Activated naive CD4-positive, alpha-beta T cell treated with anti-CD3 and anti-CD28 coated beads for 36 hours (primary cell): ENCODE results near the gene POLR2L. TPM values are rescaled to one million over a fixed set of nuclear protein-coding genes. Genes with fewer than 3 reads are reported as not detected.

ENCODE experiments used
- CTCF ChIA-PET: fragments of 350-600 bp; sonication (Branson Sonifier 250); formaldehyde crosslinking; loops from one replicate; lab custom pipeline; 2021; ENCODE audit warnings: antibody characterized with exemption; lab: Charles Lee
- DNase-seq: peaks from one replicate; pipeline ENCODE4 v3.0.0-alpha.2; 2020
- H3K27ac Mint-ChIP-seq: one replicate; pipeline ENCODE4 v1.8.0; 2021; ENCODE audit warnings: mild to moderate bottlenecking, mixed read lengths
- H3K27me3 Mint-ChIP-seq: one replicate; pipeline ENCODE4 v1.8.0; 2021; ENCODE audit warnings: low read depth, mixed read lengths
- H3K36me3 Mint-ChIP-seq: one replicate; pipeline ENCODE4 v1.8.0; 2021; ENCODE audit warnings: low read depth, mixed read lengths
- H3K4me1 Mint-ChIP-seq: one replicate; pipeline ENCODE4 v1.8.0; 2021; ENCODE audit warnings: low read depth, mixed read lengths
- H3K4me3 Mint-ChIP-seq: one replicate; pipeline ENCODE4 v1.8.0; 2021; ENCODE audit warnings: mild to moderate bottlenecking, moderate library complexity, mixed read lengths
- H3K9me3 Mint-ChIP-seq: one replicate; pipeline ENCODE4 v1.8.0; 2021; ENCODE audit warnings: mixed read lengths
- intact Hi-C: fragments of 100-400 bp; cut with micrococcal nuclease; formaldehyde crosslinking; loops from one replicate; pipeline ENCODE4 v1.15.1; 2023
- total RNA-seq, 2 experiments: library from RNA; stranded (reverse); gene quantifications; one replicate each; pipeline ENCODE4 v1.2.3, GENCODE V29; 2021

POLR2L gene
- total RNA-seq, 2 experiments from 2014 or later = 68.1 to 68.2 TPM

DNA sequence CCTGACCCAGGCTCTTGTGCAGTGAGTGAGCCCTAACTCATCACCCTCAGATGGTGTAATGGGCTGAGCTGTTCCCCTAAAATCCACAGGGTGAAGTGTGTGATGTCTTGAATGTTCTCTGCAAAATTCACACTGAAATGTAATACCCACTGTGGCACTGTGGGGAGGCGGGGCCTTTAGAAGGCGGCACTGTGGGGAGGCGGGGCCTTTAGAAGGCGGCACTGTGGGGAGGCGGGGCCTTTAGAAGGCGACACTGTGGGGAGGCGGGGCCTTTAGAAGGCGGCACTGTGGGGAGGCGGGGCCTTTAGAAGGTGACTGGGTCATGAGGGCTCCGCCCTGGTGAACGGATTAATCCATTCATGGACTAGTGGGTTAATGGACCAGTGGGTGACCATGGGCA, 35.2 kb upstream of the POLR2L start:
- intact Hi-C loops = no loop called here
- H3K27me3 Mint-ChIP-seq = no peaks in the 10 kb centered on the region
- H3K27ac Mint-ChIP-seq = no peak overlapping the region
- CTCF ChIA-PET = no interaction called here
- H3K4me1 Mint-ChIP-seq = no peaks in the 10 kb centered on the region
- no peak overlapping the region for H3K4me3 Mint-ChIP-seq
- peaks cover 22% of the 10 kb centered on the region for H3K36me3 Mint-ChIP-seq
- no peaks in the 10 kb centered on the region for H3K9me3 Mint-ChIP-seq
- DNase-seq = no peak

- no peak overlapping the region for H3K27ac Mint-ChIP-seq
- intact Hi-C loops = no loop called here
- H3K4me3 Mint-ChIP-seq = no peak overlapping the region
- DNase-seq = no peak
- CTCF ChIA-PET = no interaction called here
- H3K9me3 Mint-ChIP-seq = no peaks in the 10 kb centered on the region
- H3K4me1 Mint-ChIP-seq = no peaks in the 10 kb centered on the region
- peaks cover 18% of the 10 kb centered on the region for H3K36me3 Mint-ChIP-seq
- H3K27me3 Mint-ChIP-seq = no peaks in the 10 kb centered on the region
Measured at GRCh38 chr11:876545-876944, 34.2 kb upstream of the POLR2L start.

DNA sequence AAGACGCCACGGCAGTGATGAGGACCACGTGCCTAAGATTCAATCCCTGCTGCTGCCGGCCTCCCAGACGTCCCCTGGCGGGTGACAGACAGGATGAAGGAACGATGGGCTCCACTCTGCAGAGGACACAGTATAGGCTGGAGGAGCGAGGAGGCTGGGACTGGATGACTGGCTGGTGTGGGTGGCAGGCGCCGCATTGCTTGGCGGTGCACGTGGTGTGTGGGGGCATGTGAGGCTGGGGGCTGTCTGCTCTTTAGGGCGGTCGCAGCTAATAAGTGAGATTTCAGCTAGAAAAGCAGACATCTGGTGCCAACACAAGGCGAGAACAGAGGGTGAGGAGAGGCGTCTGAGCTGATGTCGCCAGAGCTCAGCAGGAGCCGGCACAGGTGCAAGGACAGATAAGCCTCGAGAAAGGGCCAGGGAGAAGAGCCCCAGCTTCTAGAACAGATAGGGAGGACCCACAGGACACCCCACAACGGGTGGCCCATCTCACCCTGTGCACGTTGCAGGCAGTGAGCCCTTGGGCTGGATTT, 33.5 kb upstream of the POLR2L start:
- Mint-ChIP-seq H3K4me1 (no peaks in the 10 kb centered on the region), H3K9me3 (no peaks in the 10 kb centered on the region), H3K4me3 (no peak overlapping the region), H3K27me3 (no peaks in the 10 kb centered on the region), H3K27ac (no peak overlapping the region), H3K36me3 (peaks cover 18% of the 10 kb centered on the region)
- CTCF ChIA-PET = no interaction called here
- intact Hi-C loops = no loop called here
- no peak for DNase-seq

GRCh38 chr11:875203-875602, 32.9 kb upstream of the POLR2L start:
- intact Hi-C loops = no loop called here
- Mint-ChIP-seq H3K9me3 (no peaks in the 10 kb centered on the region), H3K27ac (no peak overlapping the region), H3K27me3 (no peaks in the 10 kb centered on the region), H3K36me3 (peaks cover 15% of the 10 kb centered on the region), H3K4me3 (no peak overlapping the region), H3K4me1 (no peaks in the 10 kb centered on the region)
- CTCF ChIA-PET = no interaction called here
- DNase-seq = no peak

DNA sequence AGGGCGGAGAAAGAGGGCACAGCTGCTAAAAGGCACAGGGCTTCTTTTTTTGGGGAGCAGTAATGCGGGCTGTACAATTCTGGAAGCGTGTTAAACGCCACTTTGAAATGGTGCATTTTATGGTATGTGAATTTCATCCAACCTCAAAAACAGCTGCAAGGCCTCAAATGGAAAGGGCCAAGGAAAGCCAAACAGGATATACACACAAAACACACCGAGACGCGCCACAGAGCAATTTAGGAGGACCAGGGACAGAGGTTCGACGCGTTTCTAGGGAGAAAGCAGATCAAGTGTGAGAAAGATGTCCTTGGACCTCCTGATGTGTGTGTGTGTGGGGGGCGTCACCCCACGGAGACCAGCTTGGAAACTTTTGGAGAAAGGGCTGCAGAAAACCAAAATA, 31.4 kb upstream of the POLR2L start:
- CTCF ChIA-PET = no interaction called here

DNA sequence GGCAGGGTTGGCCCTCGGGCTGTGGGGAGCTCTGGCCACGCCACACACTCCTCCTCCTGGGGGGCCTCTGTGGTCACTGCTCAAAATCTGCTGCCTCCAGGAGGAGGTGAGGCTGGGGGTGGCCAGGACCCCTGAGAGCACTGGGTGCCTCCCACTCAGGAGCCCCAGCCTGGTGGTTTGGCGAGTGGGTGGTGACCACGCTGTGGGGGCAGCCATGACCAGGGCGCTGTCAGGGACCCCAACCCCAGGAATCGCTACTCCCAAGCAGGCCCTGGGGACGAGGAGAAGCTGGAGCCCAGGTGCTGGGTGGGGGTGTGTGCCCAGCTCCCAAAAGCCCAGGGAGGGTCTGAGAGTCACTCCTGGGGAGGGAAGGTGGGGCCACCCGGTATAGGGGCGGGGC, 30.5 kb upstream of the POLR2L start:
- H3K9me3 Mint-ChIP-seq = no peaks in the 10 kb centered on the region
- H3K27ac Mint-ChIP-seq = no peak overlapping the region
- no peaks in the 10 kb centered on the region for H3K27me3 Mint-ChIP-seq
- no peak for DNase-seq
- H3K4me3 Mint-ChIP-seq = no peak overlapping the region
- peaks cover 11% of the 10 kb centered on the region for H3K36me3 Mint-ChIP-seq
- intact Hi-C loops = no loop called here
- CTCF ChIA-PET = no interaction called here
- H3K4me1 Mint-ChIP-seq = no peaks in the 10 kb centered on the region

More for the DNA sequence above, 31.4 kb upstream of the POLR2L start:
- no peaks in the 10 kb centered on the region for H3K4me1 Mint-ChIP-seq
- no peaks in the 10 kb centered on the region for H3K27me3 Mint-ChIP-seq
- peaks cover 12% of the 10 kb centered on the region for H3K36me3 Mint-ChIP-seq
- H3K4me3 Mint-ChIP-seq = no peak overlapping the region
- no peak for DNase-seq
- H3K27ac Mint-ChIP-seq = no peak overlapping the region
- intact Hi-C loops = no loop called here
- no peaks in the 10 kb centered on the region for H3K9me3 Mint-ChIP-seq

DNA sequence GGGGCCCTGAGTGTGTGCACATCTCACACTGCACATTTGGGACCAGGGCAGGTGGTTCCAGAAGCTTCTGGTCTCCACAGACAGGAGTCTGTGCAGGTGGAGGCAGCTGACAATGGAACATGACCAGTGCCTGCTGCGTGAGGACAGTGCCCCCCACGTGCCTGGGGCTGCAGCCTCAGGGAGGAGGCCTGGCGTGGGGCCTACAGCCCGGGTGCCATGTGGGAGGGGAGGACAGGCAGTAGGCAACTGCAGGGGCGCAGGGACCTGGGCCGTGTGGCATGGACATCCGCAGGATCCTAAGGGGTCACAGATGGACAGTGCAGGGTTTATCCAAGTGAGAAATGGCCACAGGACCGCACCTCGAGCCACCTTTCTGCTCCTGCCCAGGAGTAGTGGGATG, 29.1 kb upstream of the POLR2L start:
- H3K4me1 Mint-ChIP-seq = no peaks in the 10 kb centered on the region

GRCh38 chr11:870418-870817, 28.1 kb upstream of the POLR2L start:
- no peak for DNase-seq
- H3K4me3 Mint-ChIP-seq = no peak overlapping the region
- CTCF ChIA-PET = no interaction called here
- intact Hi-C loops = no loop called here
- H3K36me3 Mint-ChIP-seq = peaks cover 6% of the 10 kb centered on the region
- no peaks in the 10 kb centered on the region for H3K27me3 Mint-ChIP-seq
- no peaks in the 10 kb centered on the region for H3K4me1 Mint-ChIP-seq
- H3K9me3 Mint-ChIP-seq = no peaks in the 10 kb centered on the region
- H3K27ac Mint-ChIP-seq = no peak overlapping the region

More for the DNA sequence above, 29.1 kb upstream of the POLR2L start:
- CTCF ChIA-PET = no interaction called here
- DNase-seq = no peak
- intact Hi-C loops = no loop called here
- no peak overlapping the region for H3K4me3 Mint-ChIP-seq
- no peaks in the 10 kb centered on the region for H3K27me3 Mint-ChIP-seq
- no peaks in the 10 kb centered on the region for H3K9me3 Mint-ChIP-seq
- H3K27ac Mint-ChIP-seq = no peak overlapping the region
- peaks cover 10% of the 10 kb centered on the region for H3K36me3 Mint-ChIP-seq

DNA sequence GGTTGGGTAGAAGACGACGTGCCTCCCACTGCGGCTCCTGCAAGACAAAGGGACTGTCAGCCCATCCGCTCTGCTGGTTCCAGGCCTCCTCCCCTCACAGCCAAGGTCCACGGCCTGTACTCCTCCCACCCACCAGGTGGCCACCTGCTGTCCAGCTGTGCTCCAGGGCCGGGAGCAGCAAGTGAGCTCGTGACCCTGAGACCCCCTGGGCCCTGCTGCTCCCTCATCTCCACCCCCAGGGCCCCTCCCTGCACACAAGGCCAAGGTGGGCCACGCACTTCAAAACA, 27.7 kb upstream of the POLR2L start:
- Mint-ChIP-seq H3K9me3 (no peaks in the 10 kb centered on the region), H3K27me3 (no peaks in the 10 kb centered on the region), H3K4me1 (no peaks in the 10 kb centered on the region), H3K4me3 (no peak overlapping the region), H3K36me3 (peaks cover 6% of the 10 kb centered on the region), H3K27ac (no peak overlapping the region)
- DNase-seq = no peak
- CTCF ChIA-PET = no interaction called here
- intact Hi-C loops = no loop called here

GRCh38 chr11:869399-870126, 27.2 kb upstream of the POLR2L start:
- H3K27ac Mint-ChIP-seq = no peak overlapping the region
- no peak for DNase-seq
- H3K9me3 Mint-ChIP-seq = no peaks in the 10 kb centered on the region
- H3K4me1 Mint-ChIP-seq = no peaks in the 10 kb centered on the region
- no peak overlapping the region for H3K4me3 Mint-ChIP-seq
- no peaks in the 10 kb centered on the region for H3K27me3 Mint-ChIP-seq
- intact Hi-C loops = no loop called here
- CTCF ChIA-PET = no interaction called here
- peaks cover 6% of the 10 kb centered on the region for H3K36me3 Mint-ChIP-seq

GRCh38 chr11:868802-869201, 26.5 kb upstream of the POLR2L start:
- no peak for DNase-seq
- no peak overlapping the region for H3K27ac Mint-ChIP-seq
- H3K27me3 Mint-ChIP-seq = no peaks in the 10 kb centered on the region
- CTCF ChIA-PET = no interaction called here
- H3K9me3 Mint-ChIP-seq = no peaks in the 10 kb centered on the region
- no peaks in the 10 kb centered on the region for H3K4me1 Mint-ChIP-seq
- peaks cover 5% of the 10 kb centered on the region for H3K36me3 Mint-ChIP-seq
- intact Hi-C loops = no loop called here
- H3K4me3 Mint-ChIP-seq = no peak overlapping the region

DNA sequence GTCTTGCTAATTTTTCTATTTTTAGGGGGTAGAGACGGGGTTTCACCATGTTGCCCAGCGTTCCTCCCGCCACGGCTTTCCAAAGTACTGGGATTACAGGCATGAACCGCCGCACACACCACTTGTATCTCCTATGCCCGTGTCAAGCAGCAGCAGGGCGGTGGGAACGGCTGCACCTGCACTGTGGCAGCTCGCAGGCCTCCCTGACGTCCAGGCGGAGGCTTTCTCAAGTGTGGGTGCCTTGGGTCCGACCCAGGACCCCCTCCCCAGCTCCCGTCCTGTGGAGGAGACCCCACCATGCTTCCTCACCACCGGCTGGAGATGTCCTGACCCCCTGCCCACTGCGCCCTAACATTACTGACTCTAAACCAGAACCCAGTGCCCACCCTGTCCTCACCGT, 26.1 kb upstream of the POLR2L start:
- DNase-seq = no peak
- H3K27ac Mint-ChIP-seq = no peak overlapping the region
- peaks cover 1% of the 10 kb centered on the region for H3K36me3 Mint-ChIP-seq
- intact Hi-C loops = no loop called here
- H3K27me3 Mint-ChIP-seq = no peaks in the 10 kb centered on the region
- CTCF ChIA-PET = no interaction called here
- no peaks in the 10 kb centered on the region for H3K4me1 Mint-ChIP-seq
- no peaks in the 10 kb centered on the region for H3K9me3 Mint-ChIP-seq
- H3K4me3 Mint-ChIP-seq = no peak overlapping the region

DNA sequence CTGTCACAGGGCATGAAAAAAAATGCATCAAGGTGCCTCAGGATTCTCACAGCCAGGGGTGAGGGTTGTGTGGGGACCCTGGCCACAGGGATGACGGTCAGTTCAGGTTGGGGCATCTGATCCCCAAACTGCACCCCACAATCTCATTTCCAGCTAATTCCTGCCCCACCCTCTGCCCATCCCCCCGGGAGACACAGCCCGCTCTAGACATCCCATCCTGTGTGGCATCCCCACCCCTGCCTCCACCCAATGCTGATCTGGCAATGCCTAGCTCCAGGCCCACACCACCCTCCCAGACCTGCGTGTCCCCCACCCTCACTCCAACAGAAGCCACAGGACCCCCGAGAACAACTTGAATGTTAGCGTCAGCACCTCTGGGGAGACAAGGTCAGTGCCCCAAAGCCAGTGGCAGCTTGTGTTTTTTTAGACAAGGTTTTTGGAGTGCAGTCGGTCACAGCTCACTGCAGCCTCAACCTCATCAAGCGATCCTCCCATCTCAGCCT, 25.6 kb upstream of the POLR2L start:
- no peak overlapping the region for H3K27ac Mint-ChIP-seq
- H3K9me3 Mint-ChIP-seq = no peaks in the 10 kb centered on the region

More for the DNA sequence above, 25.6 kb upstream of the POLR2L start:
- intact Hi-C loops = no loop called here
- Mint-ChIP-seq H3K4me1 (no peaks in the 10 kb centered on the region), H3K27me3 (no peaks in the 10 kb centered on the region), H3K36me3 (peaks cover 1% of the 10 kb centered on the region), H3K4me3 (no peak overlapping the region)
- CTCF ChIA-PET = interaction anchor here (1.1 kb wide), 1 partner anchor 19 kb away, joined by 3 read pairs; no protein-coding TSS in a partner anchor
- no peak for DNase-seq
